ENCODE data around the gene CARD10. TPM values are rescaled to one million over a fixed set of nuclear protein-coding genes. Genes with fewer than 3 reads are reported as not detected.

Gene CARD10
- total and polyA plus RNA-seq, 2 of the 13 experiments (the other 11 are each of a cell fraction or from before 2014, with no cell fraction given), result 35.2 to 55.8 TPM

DNA sequence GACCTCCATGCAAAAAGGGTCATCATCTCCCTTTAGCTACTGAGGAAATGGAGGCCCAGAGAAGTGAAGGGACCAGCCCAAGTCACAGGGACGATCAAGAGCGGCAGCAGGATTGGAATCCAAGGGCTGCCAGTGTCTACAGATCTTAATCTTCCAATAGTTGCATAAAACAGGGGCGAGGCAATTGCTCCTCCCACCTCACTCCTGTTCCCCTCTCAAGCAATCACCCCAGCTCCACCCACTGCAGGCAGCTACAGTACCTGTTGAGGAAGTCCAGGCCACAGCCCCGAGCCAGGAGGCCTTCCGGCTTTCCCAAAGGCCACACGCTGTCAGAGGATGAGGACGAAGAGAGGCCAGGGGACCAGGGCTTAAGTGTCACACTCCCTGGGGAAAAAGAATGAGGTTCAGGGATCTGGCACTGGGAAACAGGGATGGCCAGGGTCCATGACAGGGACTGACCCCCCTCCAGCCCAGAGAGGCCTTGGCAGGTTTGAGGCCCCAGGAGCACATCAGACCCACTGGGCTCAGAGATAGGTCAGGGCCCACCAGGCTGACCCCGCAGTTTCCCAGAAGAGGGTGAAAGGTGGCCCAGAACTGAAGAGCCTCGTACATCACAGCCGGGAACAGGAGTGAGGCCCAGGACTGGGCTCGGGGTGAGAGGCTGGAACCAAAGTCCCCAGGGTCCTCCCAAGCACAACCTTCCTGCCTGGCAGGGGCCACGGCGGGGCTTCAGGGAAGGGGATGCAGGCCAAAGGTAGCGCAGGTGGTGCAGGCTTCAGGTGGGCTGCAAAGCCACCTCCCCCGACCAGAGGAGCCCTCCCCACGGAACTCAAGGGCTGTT lies 16.7 kb downstream of the CARD10 start (continued):
- TF ChIP-seq, protein P1, sequence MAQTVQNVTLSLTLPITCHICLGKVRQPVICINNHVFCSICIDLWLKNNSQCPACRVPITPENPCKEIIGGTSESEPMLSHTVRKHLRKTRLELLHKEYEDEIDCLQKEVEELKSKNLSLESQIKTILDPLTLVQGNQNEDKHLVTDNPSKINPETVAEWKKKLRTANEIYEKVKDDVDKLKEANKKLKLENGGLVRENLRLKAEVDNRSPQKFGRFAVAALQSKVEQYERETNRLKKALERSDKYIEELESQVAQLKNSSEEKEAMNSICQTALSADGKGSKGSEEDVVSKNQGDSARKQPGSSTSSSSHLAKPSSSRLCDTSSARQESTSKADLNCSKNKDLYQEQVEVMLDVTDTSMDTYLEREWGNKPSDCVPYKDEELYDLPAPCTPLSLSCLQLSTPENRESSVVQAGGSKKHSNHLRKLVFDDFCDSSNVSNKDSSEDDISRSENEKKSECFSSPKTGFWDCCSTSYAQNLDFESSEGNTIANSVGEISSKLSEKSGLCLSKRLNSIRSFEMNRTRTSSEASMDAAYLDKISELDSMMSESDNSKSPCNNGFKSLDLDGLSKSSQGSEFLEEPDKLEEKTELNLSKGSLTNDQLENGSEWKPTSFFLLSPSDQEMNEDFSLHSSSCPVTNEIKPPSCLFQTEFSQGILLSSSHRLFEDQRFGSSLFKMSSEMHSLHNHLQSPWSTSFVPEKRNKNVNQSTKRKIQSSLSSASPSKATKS (CRISPR knock-in tag; IDR thresholded peaks at IDR 0.05), result no peak; the same call in 1 of the 2 replicates
- TF ChIP-seq ZNF83 (CRISPR knock-in tag; IDR thresholded peaks at IDR 0.05; ENCODE audit: borderline replicate concordance), result 0 out of 2 replicates have a peak, but pooled peaks have one; percentile 14
- TF ChIP-seq, protein P2, sequence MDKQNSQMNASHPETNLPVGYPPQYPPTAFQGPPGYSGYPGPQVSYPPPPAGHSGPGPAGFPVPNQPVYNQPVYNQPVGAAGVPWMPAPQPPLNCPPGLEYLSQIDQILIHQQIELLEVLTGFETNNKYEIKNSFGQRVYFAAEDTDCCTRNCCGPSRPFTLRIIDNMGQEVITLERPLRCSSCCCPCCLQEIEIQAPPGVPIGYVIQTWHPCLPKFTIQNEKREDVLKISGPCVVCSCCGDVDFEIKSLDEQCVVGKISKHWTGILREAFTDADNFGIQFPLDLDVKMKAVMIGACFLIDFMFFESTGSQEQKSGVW (CRISPR knock-in tag; IDR thresholded peaks at IDR 0.05; ENCODE audit: borderline replicate concordance), result no peak
- 0 out of 2 replicates have a peak, but pooled peaks have one; percentile 30 for TF ChIP-seq RARG (CRISPR knock-in tag; IDR thresholded peaks at IDR 0.05; ENCODE audit: low read depth)
- TF ChIP-seq ARHGAP35 (CRISPR knock-in tag; IDR thresholded peaks at IDR 0.05; ENCODE audit: borderline replicate concordance), result no peak
- no peak for TF ChIP-seq ZMYM4 (CRISPR knock-in tag; IDR thresholded peaks at IDR 0.05)
- TF ChIP-seq NFYC (CRISPR knock-in tag; IDR thresholded peaks at IDR 0.05), result no peak
- 0 out of 2 replicates have a peak, but pooled peaks have one; percentile 34 for TF ChIP-seq GATAD2A (CRISPR knock-in tag; IDR thresholded peaks at IDR 0.05)
- no peak for TF ChIP-seq ARNTL (CRISPR knock-in tag; IDR thresholded peaks at IDR 0.05)
- TF ChIP-seq ATRX (CRISPR knock-in tag; IDR thresholded peaks at IDR 0.05; ENCODE audit: borderline replicate concordance), result no peak
- TF ChIP-seq ZNF563 (CRISPR knock-in tag; IDR thresholded peaks at IDR 0.05), result no peak
- TF ChIP-seq ZNF788 (CRISPR knock-in tag; IDR thresholded peaks at IDR 0.05; ENCODE audit: borderline replicate concordance), result no peak
- TF ChIP-seq, protein P3, sequence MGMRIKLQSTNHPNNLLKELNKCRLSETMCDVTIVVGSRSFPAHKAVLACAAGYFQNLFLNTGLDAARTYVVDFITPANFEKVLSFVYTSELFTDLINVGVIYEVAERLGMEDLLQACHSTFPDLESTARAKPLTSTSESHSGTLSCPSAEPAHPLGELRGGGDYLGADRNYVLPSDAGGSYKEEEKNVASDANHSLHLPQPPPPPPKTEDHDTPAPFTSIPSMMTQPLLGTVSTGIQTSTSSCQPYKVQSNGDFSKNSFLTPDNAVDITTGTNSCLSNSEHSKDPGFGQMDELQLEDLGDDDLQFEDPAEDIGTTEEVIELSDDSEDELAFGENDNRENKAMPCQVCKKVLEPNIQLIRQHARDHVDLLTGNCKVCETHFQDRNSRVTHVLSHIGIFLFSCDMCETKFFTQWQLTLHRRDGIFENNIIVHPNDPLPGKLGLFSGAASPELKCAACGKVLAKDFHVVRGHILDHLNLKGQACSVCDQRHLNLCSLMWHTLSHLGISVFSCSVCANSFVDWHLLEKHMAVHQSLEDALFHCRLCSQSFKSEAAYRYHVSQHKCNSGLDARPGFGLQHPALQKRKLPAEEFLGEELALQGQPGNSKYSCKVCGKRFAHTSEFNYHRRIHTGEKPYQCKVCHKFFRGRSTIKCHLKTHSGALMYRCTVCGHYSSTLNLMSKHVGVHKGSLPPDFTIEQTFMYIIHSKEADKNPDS (CRISPR knock-in tag; IDR thresholded peaks at IDR 0.05), result no peak
- TF ChIP-seq NAIF1 (CRISPR knock-in tag; IDR thresholded peaks at IDR 0.05; ENCODE audit: borderline replicate concordance), result no peak; the same call in 1 of the 2 replicates
- no peak for TF ChIP-seq SMAD3 (CRISPR knock-in tag; IDR thresholded peaks at IDR 0.05)
- TF ChIP-seq GATA4 (IDR thresholded peaks at IDR 0.05; ENCODE audit: borderline replicate concordance, low read depth), result no peak
- no peak for TF ChIP-seq RELA (CRISPR knock-in tag; IDR thresholded peaks at IDR 0.05)
- no peak for TF ChIP-seq SRF (IDR thresholded peaks at IDR 0.05; ENCODE audit: low read depth, low read length)
- no peak for TF ChIP-seq DPF2 (CRISPR knock-in tag; IDR thresholded peaks at IDR 0.05; ENCODE audit: borderline replicate concordance, low read depth)
- no peak for TF ChIP-seq HDAC6 (IDR thresholded peaks at IDR 0.05; ENCODE audit: low read depth, low read length)
- no peak for TF ChIP-seq TBL1XR1 (IDR thresholded peaks at IDR 0.05; ENCODE audit: borderline replicate concordance, low read length, partially characterized antibody)
- no peak for TF ChIP-seq ZNF562 (CRISPR knock-in tag; IDR thresholded peaks at IDR 0.05; ENCODE audit: borderline replicate concordance)
- no peak for TF ChIP-seq MEIS1 (CRISPR knock-in tag; IDR thresholded peaks at IDR 0.05; ENCODE audit: borderline replicate concordance)
- TF ChIP-seq, protein P4, sequence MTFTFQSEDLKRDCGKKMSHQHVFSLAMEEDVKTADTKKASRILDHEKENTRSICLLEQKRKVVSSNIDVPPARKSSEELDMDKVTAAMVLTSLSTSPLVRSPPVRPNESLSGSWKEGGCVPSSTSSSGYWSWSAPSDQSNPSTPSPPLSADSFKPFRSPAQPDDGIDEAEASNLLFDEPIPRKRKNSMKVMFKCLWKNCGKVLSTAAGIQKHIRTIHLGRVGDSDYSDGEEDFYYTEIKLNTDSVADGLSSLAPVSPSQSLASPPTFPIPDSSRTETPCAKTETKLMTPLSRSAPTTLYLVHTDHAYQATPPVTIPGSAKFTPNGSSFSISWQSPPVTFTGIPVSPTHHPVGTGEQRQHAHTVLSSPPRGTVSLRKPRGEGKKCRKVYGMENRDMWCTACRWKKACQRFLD (CRISPR knock-in tag; IDR thresholded peaks at IDR 0.05; ENCODE audit: borderline replicate concordance), result peak; percentile 78; the same call in 1 of the 2 replicates

All from HepG2 (cell line).